Measurements from ENCODE around the gene YPEL3. TPM values are rescaled to one million over a fixed set of nuclear protein-coding genes. Genes with fewer than 3 reads are reported as not detected.
"Not testable (repeated sequence)": the region's sequence is repeated elsewhere in the genome, so short reads cannot be mapped to it uniquely, and the experiment has no call there.

Gene YPEL3
- total and polyA plus RNA-seq, 8 donors, result 18.6 to 134 (median 44.1) TPM

DNA sequence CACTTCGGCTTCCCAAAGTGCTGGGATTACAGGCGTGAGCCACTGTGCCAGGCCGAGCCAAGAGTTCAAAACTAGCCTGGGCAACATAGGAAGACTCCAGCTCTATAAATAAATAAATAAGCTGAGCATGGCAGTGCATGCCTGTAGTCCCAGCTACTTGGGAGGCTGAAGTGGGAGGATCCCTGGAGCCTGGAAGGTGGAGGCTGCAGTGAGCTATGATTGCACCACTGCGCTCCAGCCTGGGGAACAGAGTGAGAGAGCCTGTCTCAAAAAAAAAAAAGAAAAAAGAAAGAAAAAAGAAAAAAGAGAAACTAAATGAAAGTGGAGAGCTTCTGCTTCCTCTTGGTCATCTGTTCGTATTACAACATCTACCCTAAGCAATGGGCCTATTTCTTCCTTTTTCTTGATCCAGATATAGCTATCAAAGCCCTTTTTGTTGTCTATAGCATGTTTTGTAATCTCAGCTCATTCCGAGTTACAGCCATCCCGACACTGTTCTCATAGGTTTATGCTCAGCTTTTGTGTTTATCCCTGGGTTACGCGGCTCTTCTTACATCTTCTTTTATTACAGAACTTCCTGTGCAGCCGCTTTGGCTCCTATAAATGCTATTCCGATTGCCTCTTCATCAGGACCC, 41.1 kb upstream of the YPEL3 start:
- ATAC-seq (peak in 2 of 4 donors; percentile 29 to 66), FAIRE-seq (no peak), DNase-seq (no peak)
- TF ChIP-seq, protein P1, sequence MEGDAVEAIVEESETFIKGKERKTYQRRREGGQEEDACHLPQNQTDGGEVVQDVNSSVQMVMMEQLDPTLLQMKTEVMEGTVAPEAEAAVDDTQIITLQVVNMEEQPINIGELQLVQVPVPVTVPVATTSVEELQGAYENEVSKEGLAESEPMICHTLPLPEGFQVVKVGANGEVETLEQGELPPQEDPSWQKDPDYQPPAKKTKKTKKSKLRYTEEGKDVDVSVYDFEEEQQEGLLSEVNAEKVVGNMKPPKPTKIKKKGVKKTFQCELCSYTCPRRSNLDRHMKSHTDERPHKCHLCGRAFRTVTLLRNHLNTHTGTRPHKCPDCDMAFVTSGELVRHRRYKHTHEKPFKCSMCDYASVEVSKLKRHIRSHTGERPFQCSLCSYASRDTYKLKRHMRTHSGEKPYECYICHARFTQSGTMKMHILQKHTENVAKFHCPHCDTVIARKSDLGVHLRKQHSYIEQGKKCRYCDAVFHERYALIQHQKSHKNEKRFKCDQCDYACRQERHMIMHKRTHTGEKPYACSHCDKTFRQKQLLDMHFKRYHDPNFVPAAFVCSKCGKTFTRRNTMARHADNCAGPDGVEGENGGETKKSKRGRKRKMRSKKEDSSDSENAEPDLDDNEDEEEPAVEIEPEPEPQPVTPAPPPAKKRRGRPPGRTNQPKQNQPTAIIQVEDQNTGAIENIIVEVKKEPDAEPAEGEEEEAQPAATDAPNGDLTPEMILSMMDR (IDR thresholded peaks at IDR 0.05), result no peak
- Histone ChIP-seq H3K4me1 (no peaks in the 10 kb centered on the region), H3K9me3 (no peaks in the 10 kb centered on the region), H3K4me3 (no peak overlapping the region), H3K36me3 (no peaks in the 10 kb centered on the region), H3K27ac (peak overlapping the region in 1 of 4 donors; percentile 3), H3K27me3 (no peaks in the 10 kb centered on the region)
- WGBS, 2 donors, result 78 to 84% methylated on average over 11 of the region's 11 CpGs
- intact Hi-C loops (cut with DNase I), result no loop called here

GRCh38 chr16:30132591-30132990, 36.6 kb upstream of the YPEL3 start:
- WGBS, 2 donors, result 64 to 78% methylated on average over 3 of the region's 3 CpGs
- DNase-seq (no peak), ATAC-seq (no peak), FAIRE-seq (no peak)
- no peaks in the 10 kb centered on the region for H3K4me1 ChIP-seq
- H3K27ac ChIP-seq, result no peak overlapping the region
- H3K27me3 ChIP-seq, result no peaks in the 10 kb centered on the region
- H3K9me3 ChIP-seq, result no peaks in the 10 kb centered on the region
- H3K4me3 ChIP-seq, result no peak overlapping the region
- TF ChIP-seq, protein P1 (IDR thresholded peaks at IDR 0.05), result no peak
- intact Hi-C loops (cut with DNase I), result no loop called here
- no peaks in the 10 kb centered on the region for H3K36me3 ChIP-seq

DNA sequence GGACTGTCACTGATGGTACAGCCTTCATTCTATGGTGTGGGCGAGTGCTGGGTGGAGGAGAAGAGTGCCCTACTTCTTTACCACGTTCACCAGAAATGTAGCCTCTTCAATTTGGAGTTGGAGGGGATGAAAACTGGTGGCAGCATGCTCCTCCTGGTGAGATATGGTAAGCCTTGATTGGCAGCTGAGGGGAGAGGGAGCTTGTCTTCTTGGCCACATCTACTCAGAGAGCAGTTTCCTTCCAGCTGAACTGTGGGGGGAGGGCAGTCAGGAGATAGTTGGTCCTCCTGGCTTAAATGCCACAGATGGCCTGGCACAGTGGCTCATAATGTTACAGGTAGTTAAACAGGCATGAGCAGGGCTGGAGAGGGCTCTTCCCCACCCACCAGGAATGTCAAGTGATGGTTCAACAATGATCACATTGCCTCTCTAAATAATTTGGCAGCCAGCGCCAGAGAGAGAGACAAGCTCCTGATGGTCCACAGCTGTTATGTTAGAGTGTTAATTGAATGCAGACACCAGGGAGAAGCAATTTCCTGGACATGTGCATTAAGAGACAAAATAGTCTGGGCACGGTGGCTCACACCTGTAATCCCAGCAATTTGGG, 36.0 kb upstream of the YPEL3 start:
- intact Hi-C loops (cut with DNase I), result no loop called here
- no peaks in the 10 kb centered on the region for H3K36me3 ChIP-seq
- no peak for DNase-seq
- no peak for ATAC-seq
- no peaks in the 10 kb centered on the region for H3K9me3 ChIP-seq
- H3K4me1 ChIP-seq, result no peaks in the 10 kb centered on the region
- no peak overlapping the region for H3K27ac ChIP-seq
- no peak overlapping the region for H3K4me3 ChIP-seq
- TF ChIP-seq, protein P1 (IDR thresholded peaks at IDR 0.05), result no peak
- WGBS, 2 donors, result 70 to 78% methylated on average over 4 of the region's 4 CpGs
- FAIRE-seq, result no peak
- no peaks in the 10 kb centered on the region for H3K27me3 ChIP-seq

GRCh38 chr16:30127993-30128392, 32.0 kb upstream of the YPEL3 start:
- 84 to 90% methylated on average over 1 of the region's 1 CpG for WGBS, 2 donors
- no peak for ATAC-seq
- no peak for DNase-seq
- no peak for FAIRE-seq
- H3K36me3 ChIP-seq, result no peaks in the 10 kb centered on the region
- H3K27me3 ChIP-seq, result no peaks in the 10 kb centered on the region
- TF ChIP-seq, protein P1 (IDR thresholded peaks at IDR 0.05), result no peak
- no peaks in the 10 kb centered on the region for H3K9me3 ChIP-seq
- H3K27ac ChIP-seq, result no peak overlapping the region
- intact Hi-C loops (cut with DNase I), result loop anchor here in 1 of 3 donors (5.0 kb wide), 1 partner anchor 49 kb away; no protein-coding TSS in a partner anchor
- peaks cover 0 to 3% (median 0%) of the 10 kb centered on the region in 3 donors for H3K4me1 ChIP-seq
- no peak overlapping the region for H3K4me3 ChIP-seq

GRCh38 chr16:30125690-30126089, 29.7 kb upstream of the YPEL3 start:
- ATAC-seq, H3K4me3 ChIP-seq, H3K36me3 ChIP-seq, H3K4me1 ChIP-seq, FAIRE-seq, DNase-seq, H3K27me3 ChIP-seq, H3K27ac ChIP-seq, H3K9me3 ChIP-seq: not testable (repeated sequence)
- WGBS, 2 donors, result 89 to 92% methylated on average over 9 of the region's 9 CpGs
- intact Hi-C loops (cut with DNase I), result loop anchor here in 1 of 3 donors (5.0 kb wide), 1 partner anchor 52 kb away; no protein-coding TSS in a partner anchor

Measured in pancreas (tissue), 10 donors.